Esophagus (tissue), 2 donors: ENCODE measurements around the gene SVOP. TPM values are rescaled to one million over a fixed set of nuclear protein-coding genes. Genes with fewer than 3 reads are reported as not detected.

ENCODE experiments used
- H3K27ac ChIP-seq, 2 donors: one replicate each; pipeline ENCODE4 v1.5.1; 2013; ENCODE audit warnings: low read depth in 2 of 2, mild to moderate bottlenecking in 2 of 2, inconsistent platforms in 1 of 2, low read length in 1 of 2, moderate library complexity in 1 of 2
- H3K27me3 ChIP-seq, 2 donors: one replicate each; pipeline ENCODE4 v1.6.1; 2013; ENCODE audit warnings: low read length in 2 of 2, control low read depth in 1 of 2, mild to moderate bottlenecking in 1 of 2; ENCODE audit not compliant: insufficient read depth in 2 of 2, control insufficient read depth in 1 of 2
- H3K36me3 ChIP-seq, 2 donors: one replicate each; pipeline ENCODE4 v1.6.1; 2013; ENCODE audit warnings: low read length in 1 of 2; ENCODE audit not compliant: control insufficient read depth in 2 of 2, insufficient read depth in 2 of 2
- H3K4me1 ChIP-seq, 2 donors: one replicate each; pipeline ENCODE4 v1.6.1; 2013; ENCODE audit warnings: low read length in 1 of 2; ENCODE audit not compliant: control insufficient read depth in 2 of 2, insufficient read depth in 2 of 2
- H3K4me3 ChIP-seq, 2 donors: one replicate each; pipeline ENCODE4 v1.5.1; 2013; ENCODE audit warnings: low read length in 2 of 2, mild to moderate bottlenecking in 2 of 2, low read depth in 1 of 2, moderate library complexity in 1 of 2
- H3K9me3 ChIP-seq, 2 donors: one replicate each; pipeline ENCODE4 v1.6.1; 2013; ENCODE audit warnings: mild to moderate bottlenecking in 2 of 2, low read depth in 1 of 2, low read length in 1 of 2, moderate library complexity in 1 of 2; ENCODE audit not compliant: control insufficient read depth in 2 of 2, insufficient read depth in 1 of 2
- WGBS, 2 donors: extraction: QIAGEN DNeasy Blood & Tissue Kit; methylation state at CpG; one replicate each; pipeline ENCODE4 v1.1.7; 2013; 5-methylcytosine and 5-hydroxymethylcytosine counted together
- polyA plus RNA-seq, 2 donors: library from polyadenylated mRNA; stranded (reverse); fragments of 200-250 nt; gene quantifications; one replicate each; pipeline ENCODE4 v1.2.3, GENCODE V29; 2013
- donor health status: healthy with polysubstance abuse.
- donor health status: Bipolar disorder and iron deficiency.

SVOP gene, protein sequence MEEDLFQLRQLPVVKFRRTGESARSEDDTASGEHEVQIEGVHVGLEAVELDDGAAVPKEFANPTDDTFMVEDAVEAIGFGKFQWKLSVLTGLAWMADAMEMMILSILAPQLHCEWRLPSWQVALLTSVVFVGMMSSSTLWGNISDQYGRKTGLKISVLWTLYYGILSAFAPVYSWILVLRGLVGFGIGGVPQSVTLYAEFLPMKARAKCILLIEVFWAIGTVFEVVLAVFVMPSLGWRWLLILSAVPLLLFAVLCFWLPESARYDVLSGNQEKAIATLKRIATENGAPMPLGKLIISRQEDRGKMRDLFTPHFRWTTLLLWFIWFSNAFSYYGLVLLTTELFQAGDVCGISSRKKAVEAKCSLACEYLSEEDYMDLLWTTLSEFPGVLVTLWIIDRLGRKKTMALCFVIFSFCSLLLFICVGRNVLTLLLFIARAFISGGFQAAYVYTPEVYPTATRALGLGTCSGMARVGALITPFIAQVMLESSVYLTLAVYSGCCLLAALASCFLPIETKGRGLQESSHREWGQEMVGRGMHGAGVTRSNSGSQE
- polyA plus RNA-seq, result not detected

DNA sequence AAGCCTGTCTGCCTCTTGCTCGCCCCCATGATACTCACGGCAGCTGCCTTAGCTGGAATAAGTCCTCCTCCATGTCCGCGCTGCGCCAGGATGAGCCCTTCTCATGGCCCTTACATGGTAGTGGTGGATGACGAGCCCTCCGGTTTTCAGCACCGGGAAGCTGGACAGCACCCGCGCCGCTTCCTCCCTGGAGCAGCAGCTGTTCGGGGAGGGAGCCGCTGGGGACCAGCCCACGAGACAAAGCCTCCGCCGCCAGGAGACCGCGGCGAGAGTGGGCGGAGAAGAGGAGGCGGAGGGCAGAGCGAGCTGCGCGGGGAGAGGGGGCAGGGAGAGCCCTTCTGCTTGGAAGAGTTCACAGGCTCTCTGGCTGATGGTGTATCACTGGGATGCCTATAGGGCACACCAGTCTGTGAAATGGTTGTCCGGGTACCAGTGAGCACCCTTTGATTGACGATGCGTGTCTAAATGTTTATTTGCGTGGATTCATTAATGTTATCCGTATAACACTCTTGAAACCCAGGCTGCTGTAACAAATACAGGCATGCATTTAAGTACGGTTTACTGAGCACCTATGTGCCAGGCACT, at the start of gene SVOP:
Gene SVOP, minus strand, starts transcription at position 273 of the 585 bp plus-strand sequence. Its CDS starts 200 bp downstream, at position 73.
- H3K4me3 ChIP-seq, result no peak within 1 kb of the TSS
- H3K27ac ChIP-seq, result no peak within 1 kb of the TSS
- no peaks in the 10 kb centered on the region for H3K36me3 ChIP-seq
- no peaks in the 10 kb centered on the region for H3K9me3 ChIP-seq
- WGBS, 2 donors, result 7% methylated on average over 29 to 30 of the region's 30 CpGs
- H3K4me1 ChIP-seq, result no peaks in the 10 kb centered on the region
- no peaks in the 10 kb centered on the region for H3K27me3 ChIP-seq

DNA sequence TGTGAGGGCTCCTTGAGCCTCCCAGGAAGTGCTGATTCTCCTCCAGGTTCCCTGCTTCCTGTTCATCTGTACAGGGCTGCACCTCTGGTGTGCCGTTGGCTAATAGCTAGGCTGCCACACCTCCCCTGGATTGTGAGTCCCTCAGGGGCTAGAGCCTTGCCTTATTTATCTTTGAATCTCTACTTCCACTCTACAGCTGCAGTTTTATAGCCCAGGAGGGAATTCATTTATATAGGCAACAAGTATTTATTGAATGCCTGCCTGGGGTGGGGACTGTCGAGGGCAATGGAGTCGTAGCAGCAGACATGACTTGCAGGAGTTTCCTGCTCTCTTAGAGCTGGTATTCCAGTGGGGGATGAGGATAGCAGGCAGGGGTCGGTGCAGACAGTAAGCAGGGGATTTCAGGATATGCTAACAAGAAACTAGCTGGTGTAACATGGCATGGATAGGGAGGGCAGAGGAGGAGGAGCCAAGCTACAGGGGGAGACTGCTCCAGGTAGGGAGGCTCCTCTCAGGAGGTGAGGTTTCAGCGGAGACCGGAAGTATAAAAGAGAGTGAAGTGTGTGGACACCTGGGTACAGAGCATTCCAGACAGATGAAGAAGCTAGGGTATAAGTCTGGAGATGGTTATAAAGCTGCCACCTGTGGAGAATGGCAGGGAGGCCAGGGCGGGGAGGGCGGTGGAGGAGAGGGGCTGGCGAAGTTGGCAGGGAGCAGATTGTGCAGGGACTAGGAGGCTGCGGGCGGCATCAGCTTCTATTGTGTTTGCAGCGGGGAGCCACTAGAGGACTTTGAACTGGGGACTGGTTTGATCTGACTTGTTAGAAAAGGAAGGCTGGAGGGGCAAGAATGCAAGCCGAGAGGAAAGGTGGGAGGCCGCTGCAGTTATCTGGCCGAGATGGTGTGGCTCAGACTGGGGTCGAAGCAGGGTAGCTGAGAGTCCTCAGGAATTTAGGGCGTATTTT, 48.7 kb upstream of the SVOP start:
- Histone ChIP-seq H3K9me3 (no peaks in the 10 kb centered on the region), H3K36me3 (peaks cover 15 to 27% of the 10 kb centered on the region in 2 donors), H3K27ac (no peak overlapping the region), H3K4me1 (no peaks in the 10 kb centered on the region), H3K4me3 (no peak overlapping the region), H3K27me3 (no peaks in the 10 kb centered on the region)
- 71 to 86% methylated on average over 17 of the region's 17 CpGs for WGBS, 2 donors

DNA sequence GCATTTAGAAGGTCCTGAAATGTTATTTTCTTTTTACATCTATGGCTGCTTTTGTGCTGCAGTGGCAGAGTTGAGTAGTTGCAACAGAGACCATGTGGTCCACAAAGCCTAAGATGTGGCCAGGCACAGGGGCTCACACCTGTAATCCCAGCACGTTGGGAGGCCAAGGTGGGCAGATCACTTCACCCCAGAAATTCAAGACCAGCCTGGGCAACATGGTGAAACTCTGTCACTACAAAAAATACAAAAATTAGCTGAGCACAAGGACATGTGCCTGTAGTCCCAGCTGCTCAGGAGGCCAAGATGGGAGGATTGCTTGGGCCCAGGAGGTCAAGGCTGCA, 45.0 kb upstream of the SVOP start:
- no peak overlapping the region for H3K27ac ChIP-seq
- no peaks in the 10 kb centered on the region for H3K9me3 ChIP-seq
- 70 to 79% methylated on average over 1 of the region's 1 CpG for WGBS, 2 donors
- peaks cover 10 to 17% of the 10 kb centered on the region in 2 donors for H3K36me3 ChIP-seq
- no peaks in the 10 kb centered on the region for H3K27me3 ChIP-seq
- no peak overlapping the region for H3K4me3 ChIP-seq
- no peaks in the 10 kb centered on the region for H3K4me1 ChIP-seq

DNA sequence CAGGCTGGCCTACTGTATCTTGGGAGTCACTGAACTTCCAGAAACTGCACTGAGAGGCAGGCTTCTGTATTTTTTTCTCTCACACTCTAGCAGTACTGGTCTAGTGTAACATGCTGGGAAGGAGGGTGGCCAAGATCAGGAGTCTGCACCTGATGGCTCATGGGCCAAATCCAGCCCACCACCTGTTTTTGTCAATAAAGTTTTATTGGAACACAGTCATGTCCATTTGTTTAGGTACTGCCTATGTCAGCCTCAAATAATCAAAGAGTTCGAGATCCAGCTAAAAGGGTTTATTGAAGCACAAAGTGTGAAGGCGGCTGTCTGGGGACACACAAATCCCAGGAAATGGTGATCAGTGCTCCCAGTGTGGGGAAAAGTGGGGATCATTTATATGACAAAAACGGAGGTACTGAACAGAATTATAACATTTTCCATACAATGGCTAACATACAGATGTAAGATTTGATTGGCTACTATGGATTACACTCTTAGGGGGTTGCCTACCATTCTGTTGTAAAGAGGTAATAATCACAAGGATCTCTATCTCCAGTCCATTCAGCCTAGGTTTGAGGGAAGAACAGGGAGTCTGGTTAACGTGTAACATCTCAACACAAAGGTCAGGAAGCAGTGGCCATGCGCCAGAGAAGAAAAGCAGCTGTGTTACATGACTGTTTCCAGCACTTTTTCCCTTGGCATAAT, 44.4 kb upstream of the SVOP start:
- no peaks in the 10 kb centered on the region for H3K9me3 ChIP-seq
- no peaks in the 10 kb centered on the region for H3K4me1 ChIP-seq
- H3K27ac ChIP-seq, result no peak overlapping the region
- no peaks in the 10 kb centered on the region for H3K27me3 ChIP-seq
- WGBS, 2 donors, result 77 to 89% methylated on average over 5 of the region's 5 CpGs
- peaks cover 10 to 14% of the 10 kb centered on the region in 2 donors for H3K36me3 ChIP-seq
- H3K4me3 ChIP-seq, result no peak overlapping the region

DNA sequence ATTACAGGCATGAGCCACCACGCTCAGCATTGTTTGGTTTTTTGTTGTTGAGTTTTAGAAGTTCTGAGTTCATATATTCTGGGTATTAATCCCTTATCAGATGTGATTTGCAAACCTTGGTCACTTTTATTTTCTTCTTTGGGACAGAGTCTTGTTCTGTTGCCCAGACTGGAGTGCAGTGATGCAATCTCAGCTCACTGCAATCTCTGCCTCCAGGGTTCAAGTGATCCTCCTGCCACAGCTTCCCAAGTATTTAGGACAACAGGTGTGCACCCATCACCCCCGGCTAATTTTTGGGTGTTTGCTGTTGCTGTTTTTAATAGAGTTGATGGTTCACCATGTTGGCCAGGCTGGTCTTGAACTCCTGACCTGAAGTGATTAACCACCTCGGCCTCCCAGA, 43.3 kb upstream of the SVOP start:
- no peak overlapping the region for H3K4me3 ChIP-seq
- peaks cover 5 to 9% of the 10 kb centered on the region in 2 donors for H3K36me3 ChIP-seq
- no peaks in the 10 kb centered on the region for H3K9me3 ChIP-seq
- H3K27ac ChIP-seq, result no peak overlapping the region
- no peaks in the 10 kb centered on the region for H3K4me1 ChIP-seq
- no peaks in the 10 kb centered on the region for H3K27me3 ChIP-seq
- WGBS, 2 donors, result 96 to 99% methylated on average over 3 of the region's 3 CpGs

DNA sequence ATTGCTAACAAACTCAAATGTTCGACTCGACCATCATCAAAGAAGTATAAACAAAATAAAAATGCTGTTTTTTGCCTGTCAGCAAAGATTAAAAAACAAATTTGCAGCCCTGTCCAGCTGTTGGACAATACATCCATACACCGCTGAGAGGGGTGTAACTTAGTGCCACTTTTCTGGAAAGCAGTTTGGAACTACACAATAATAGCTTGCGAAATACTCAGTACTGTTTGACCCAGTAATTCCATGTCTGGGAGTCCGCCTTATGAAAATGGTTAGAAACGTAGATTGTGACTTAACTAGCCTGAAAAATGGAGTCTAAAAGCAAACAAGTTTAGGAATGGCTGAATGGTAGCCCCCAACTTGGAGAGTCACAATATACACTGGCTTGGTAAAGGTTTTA, 37.9 kb upstream of the SVOP start:
- peaks cover 0 to 5% of the 10 kb centered on the region in 2 donors for H3K36me3 ChIP-seq
- WGBS, 2 donors, result 92% methylated on average over 6 of the region's 6 CpGs

DNA sequence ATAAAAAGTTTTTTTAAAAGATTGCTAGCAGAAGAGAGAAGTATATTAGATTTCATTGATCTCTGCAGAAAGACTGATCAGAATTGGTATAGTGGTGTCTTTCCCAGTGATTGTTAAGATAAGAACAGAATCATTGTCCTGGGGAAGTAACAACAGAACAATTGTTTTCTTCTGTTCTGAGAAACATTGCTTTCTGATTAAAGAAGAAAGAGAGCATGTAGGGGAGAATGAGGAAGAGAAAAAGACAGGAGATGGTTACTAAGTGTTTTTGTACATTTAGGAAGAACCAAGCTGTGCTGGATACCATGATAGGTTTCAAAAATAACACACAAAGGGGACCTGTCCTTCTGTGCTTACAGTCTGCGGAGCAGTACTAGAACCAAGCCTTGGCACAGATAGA, 36.5 kb upstream of the SVOP start:
- no peaks in the 10 kb centered on the region for H3K27me3 ChIP-seq
- peaks cover 0 to 5% of the 10 kb centered on the region in 2 donors for H3K36me3 ChIP-seq
- no peaks in the 10 kb centered on the region for H3K9me3 ChIP-seq
- H3K27ac ChIP-seq, result no peak overlapping the region
- WGBS, 2 donors, result 92 to 97% methylated on average over 1 of the region's 1 CpG
- no peaks in the 10 kb centered on the region for H3K4me1 ChIP-seq
- H3K4me3 ChIP-seq, result no peak overlapping the region

More for the DNA sequence above, 37.9 kb upstream of the SVOP start:
- Histone ChIP-seq H3K4me1 (no peaks in the 10 kb centered on the region), H3K27ac (no peak overlapping the region), H3K27me3 (no peaks in the 10 kb centered on the region), H3K9me3 (no peaks in the 10 kb centered on the region), H3K4me3 (no peak overlapping the region)

DNA sequence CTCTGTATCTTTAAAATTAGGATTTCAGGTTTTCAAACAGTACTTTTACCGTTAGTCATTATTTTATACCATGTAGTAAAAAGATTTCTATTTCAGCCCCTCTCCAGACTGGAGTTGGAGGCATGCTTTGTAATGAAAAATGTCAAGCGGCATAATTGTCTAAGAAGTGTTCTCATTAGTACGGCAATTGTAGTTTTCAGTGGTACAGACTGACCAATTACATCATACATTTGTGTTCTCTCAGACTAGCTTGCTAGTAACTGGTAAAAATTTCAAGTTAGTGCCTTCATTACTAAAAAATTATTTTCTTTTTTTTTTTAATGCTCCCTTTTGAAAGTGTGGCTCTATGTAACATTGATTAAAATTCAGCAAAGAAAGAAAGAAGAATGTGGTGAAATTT, 36.0 kb upstream of the SVOP start:
- no peaks in the 10 kb centered on the region for H3K9me3 ChIP-seq
- 84% methylated on average over 3 of the region's 3 CpGs for WGBS, 2 donors
- H3K36me3 ChIP-seq, result peaks cover 0 to 5% of the 10 kb centered on the region in 2 donors
- H3K27ac ChIP-seq, result no peak overlapping the region
- H3K4me1 ChIP-seq, result no peaks in the 10 kb centered on the region
- H3K27me3 ChIP-seq, result no peaks in the 10 kb centered on the region
- H3K4me3 ChIP-seq, result no peak overlapping the region

DNA sequence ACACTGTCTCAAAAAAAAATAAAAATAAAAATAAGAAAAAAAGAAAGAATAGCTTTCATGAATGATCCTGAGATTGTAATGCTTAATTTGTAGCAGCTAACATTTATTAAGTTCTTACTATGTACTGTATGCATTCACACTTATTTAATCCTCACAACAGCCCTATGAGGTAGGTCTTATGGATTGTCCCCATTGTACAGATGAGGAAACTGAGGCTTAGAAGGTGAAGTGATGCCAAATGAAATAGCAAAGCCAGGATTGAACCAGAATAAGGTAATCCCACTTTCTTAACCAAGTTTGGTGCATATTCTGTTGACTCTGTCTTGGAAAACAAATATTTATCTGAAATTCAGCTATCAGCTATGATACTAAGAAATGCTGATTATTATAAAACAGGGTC, 33.7 kb upstream of the SVOP start:
- Histone ChIP-seq H3K27ac (peak overlapping the region in 1 of 2 donors; percentile 30), H3K9me3 (no peaks in the 10 kb centered on the region), H3K4me3 (no peak overlapping the region), H3K27me3 (no peaks in the 10 kb centered on the region), H3K4me1 (no peaks in the 10 kb centered on the region), H3K36me3 (peaks cover 0 to 5% of the 10 kb centered on the region in 2 donors)
